HepG2 (cell line): Measurements from ENCODE around the gene ATXN1L. TPM values are rescaled to one million over a fixed set of nuclear protein-coding genes. Genes with fewer than 3 reads are reported as not detected.

ENCODE experiments used
- ATAC-seq: fragments of 200-7000 bp; cut with Tn5 transposase; 3 replicates; pipeline ENCODE4 v1.9.1; 2020; ENCODE audit warnings: mild to moderate bottlenecking, moderate library complexity
- BruUV-seq: library from RNA; stranded (reverse); fragments of 400-500 nt; replicated peaks from 2 replicates; lab custom pipeline; 2021; lab: Mats Ljungman, UMichigan
- CTCF ChIA-PET: fragments of 300-600 bp; formaldehyde crosslinking; extraction: SDS; loops from one replicate; lab custom pipeline; 2021; ENCODE audit warnings: low total read pairs, inconsistent platforms, low intra/inter-chr PET ratio; lab: Yijun Ruan, JAX
- POLR2A ChIA-PET: fragments of 350-600 bp; sonication (Branson Sonifier 250); formaldehyde crosslinking; loops from one replicate; lab custom pipeline; 2020; ENCODE audit warnings: antibody characterized with exemption, inconsistent platforms; lab: Yijun Ruan, JAX
- DNase-seq: peaks from one replicate; pipeline ENCODE4 v3.0.0-alpha.2; 2015; ENCODE audit warnings: low spot score
- FAIRE-seq: peaks from 3 replicates; lab custom pipeline; 2011; peaks lifted over from hg19 to GRCh38; lab: Jason Lieb, UNC
- H2AFZ ChIP-seq: one replicate; pipeline ENCODE4 v1.6.1; 2011; ENCODE audit warnings: low read length, inconsistent platforms
- H3K27ac ChIP-seq: fragments of 300-600 bp; 3 replicates; pipeline ENCODE4 v1.8.0; 2011; ENCODE audit warnings: mixed run types, mild to moderate bottlenecking, mixed read lengths, low read length, inconsistent platforms; ENCODE audit not compliant: insufficient read depth; ENCODE audit errors: extremely low read length
- H3K27me3 ChIP-seq, 2 experiments: fragments of 200-600 bp in 1 of 2; 2 replicates in 1 of 2; 3 replicates in 1 of 2; pipeline versions ENCODE4 v1.6.0 to v1.8.0; 2011; ENCODE audit warnings: low read length in 2 of 2, mild to moderate bottlenecking in 2 of 2, moderate library complexity in 2 of 2, inconsistent platforms in 1 of 2; ENCODE audit not compliant: insufficient read depth in 2 of 2, control insufficient read depth in 1 of 2
- H3K36me3 ChIP-seq, 2 experiments: fragments of 200-600 bp in 1 of 2; replicated peaks in 1 of 2; 2 replicates in 1 of 2; 3 replicates in 1 of 2; pipeline versions ENCODE4 v1.5.1 to v1.8.0; 2011; ENCODE audit warnings: low read length in 2 of 2, inconsistent platforms in 1 of 2; ENCODE audit not compliant: insufficient read depth in 2 of 2, control insufficient read depth in 1 of 2
- H3K4me1 ChIP-seq: 2 replicates; pipeline ENCODE4 v1.5.1; 2012; ENCODE audit warnings: low read length, inconsistent platforms; ENCODE audit not compliant: insufficient read depth
- H3K4me2 ChIP-seq: 2 replicates; pipeline ENCODE4 v1.6.0; 2011; ENCODE audit warnings: low read depth, low read length, inconsistent platforms
- H3K4me3 ChIP-seq, 3 experiments: fragments of 200-600 bp in 1 of 3; sonication (generic), shearing (Covaris generic) in 1 of 3; replicated peaks in 1 of 3; 2 replicates each; pipeline ENCODE4 v1.5.1; 2011 to 2016; ENCODE audit warnings: low read length in 3 of 3, inconsistent platforms in 2 of 3, low read depth in 2 of 3, mild to moderate bottlenecking in 2 of 3, control low read depth in 1 of 3, mixed read lengths in 1 of 3; ENCODE audit not compliant: insufficient read depth in 1 of 3
- H3K79me2 ChIP-seq: one replicate; pipeline ENCODE4 v1.6.1; 2011; ENCODE audit warnings: low read length, inconsistent platforms; ENCODE audit not compliant: insufficient read depth
- H3K9ac ChIP-seq: 2 replicates; pipeline ENCODE4 v1.6.0; 2011; ENCODE audit warnings: mild to moderate bottlenecking, low read depth, low read length, inconsistent platforms; ENCODE audit not compliant: insufficient read depth
- H3K9me3 ChIP-seq: 2 replicates; pipeline ENCODE4 v1.5.1; 2012; ENCODE audit warnings: mild to moderate bottlenecking, low read length
- H4K20me1 ChIP-seq: 2 replicates; pipeline ENCODE4 v1.6.0; 2011; ENCODE audit warnings: inconsistent platforms, mild to moderate bottlenecking, low read length, moderate library complexity; ENCODE audit not compliant: insufficient read depth
- BORCS8-MEF2B ChIP-seq: sonication (generic); formaldehyde crosslinking; IDR thresholded peaks from 2 replicates; pipeline ENCODE4 v1.8.0; 2022; ENCODE audit warnings: mild to moderate bottlenecking, missing genetic modification reagents
- GMEB2 ChIP-seq: IDR thresholded peaks from 2 replicates; pipeline ENCODE4 v1.6.1; 2016; ENCODE audit warnings: missing biosample characterization, missing genetic modification reagents, low read depth
- NFIC ChIP-seq: IDR thresholded peaks from 2 replicates; pipeline ENCODE4 v1.6.1; 2012; ENCODE audit warnings: mild to moderate bottlenecking, low read length, inconsistent platforms
- RCOR2 ChIP-seq: IDR thresholded peaks from 2 replicates; pipeline ENCODE4 v1.6.1; 2016; ENCODE audit warnings: missing biosample characterization, missing genetic modification reagents
- RFXAP ChIP-seq: sonication (generic); formaldehyde crosslinking; IDR thresholded peaks from 2 replicates; pipeline ENCODE4 v1.4.0; 2020; ENCODE audit warnings: missing genetic modification reagents, borderline replicate concordance
- TBX3 ChIP-seq: fragments of 450-650 bp; IDR thresholded peaks from 2 replicates; pipeline ENCODE4 v1.6.1; 2017; ENCODE audit warnings: antibody characterized with exemption, mild to moderate bottlenecking, inconsistent platforms, borderline replicate concordance
- ZNF235 ChIP-seq: sonication (generic); formaldehyde crosslinking; IDR thresholded peaks from 2 replicates; pipeline ENCODE4 v1.8.1; 2023; ENCODE audit warnings: mild to moderate bottlenecking, missing genetic modification reagents, borderline replicate concordance
- ZNF337 ChIP-seq: sonication (generic); formaldehyde crosslinking; IDR thresholded peaks from 2 replicates; pipeline ENCODE4 v1.5.1; 2020; ENCODE audit warnings: missing genetic modification reagents, low read depth, mild to moderate bottlenecking, borderline replicate concordance
- ZNF33B ChIP-seq: sonication (generic); formaldehyde crosslinking; IDR thresholded peaks from 2 replicates; pipeline ENCODE4 v1.5.1; 2020; ENCODE audit warnings: mild to moderate bottlenecking, missing genetic modification reagents
- ZNF737 ChIP-seq: sonication (generic); formaldehyde crosslinking; IDR thresholded peaks from 2 replicates; pipeline ENCODE4 v1.5.0; 2020; ENCODE audit warnings: missing genetic modification reagents, mild to moderate bottlenecking, borderline replicate concordance
- WGBS: methylation state at CpG from one replicate; pipeline ENCODE4 v1.1.6; 2017; ENCODE audit warnings: low lambda C conversion rate; 5-methylcytosine and 5-hydroxymethylcytosine counted together
- in situ Hi-C: cut with HindIII; loops from 2 replicates; pipeline ENCODE4 v1.10.0; 2017; ENCODE audit warnings: low pct_unique_long_range_greater_than_20kb; ENCODE audit not compliant: extremely low pct_ligation_motif_present
- intact Hi-C: fragments of 100-400 bp; cut with micrococcal nuclease; formaldehyde crosslinking; loops from one replicate; pipeline ENCODE4 v1.10.0; 2022; ENCODE audit not compliant: unreplicated experiment
- polyA plus RNA-seq, 8 experiments: library from polyadenylated mRNA; depleted of rRNA in 3 of 8; stranded (reverse) in 7 of 8; unstranded in 1 of 8; fragments of >200 nt; fragmentation: Illumina TruSeq in 4 of 8; extraction: Trizol in 4 of 8; gene quantifications; 2 replicates each; pipeline versions ENCODE4 v1.2.1 to v1.2.3, GENCODE V29; 2011 to 2016; ENCODE audit warnings: low read depth in 4 of 8, missing spikeins in 1 of 8, mixed read lengths in 1 of 8; ENCODE audit not compliant: insufficient read depth in 1 of 8
- total RNA-seq, 5 experiments: library from RNA; depleted of rRNA; stranded (reverse); fragments of >200 nt; fragmentation: Illumina TruSeq; extraction: Trizol; gene quantifications; 2 replicates each; pipeline ENCODE4 v1.2.3, GENCODE V29; 2016; ENCODE audit warnings: low read depth in 1 of 5
- TF ChIP-seq, protein P1 (sequence below): sonication (generic); formaldehyde crosslinking; IDR thresholded peaks from 2 replicates; pipeline ENCODE4 v1.4.0; 2020; ENCODE audit warnings: low read depth, missing genetic modification reagents
- TF ChIP-seq, protein P2 (sequence below): sonication (generic); formaldehyde crosslinking; IDR thresholded peaks from 2 replicates; pipeline ENCODE4 v1.4.0; 2020; ENCODE audit warnings: missing genetic modification reagents, borderline replicate concordance
- TF ChIP-seq, protein P3 (sequence below): sonication (generic); formaldehyde crosslinking; IDR thresholded peaks from 2 replicates; pipeline ENCODE4 v1.4.0; 2020; ENCODE audit warnings: mild to moderate bottlenecking, missing genetic modification reagents

ATXN1L gene
- total and polyA plus RNA-seq, 2 of the 13 experiments (the other 11 are each of a cell fraction or from before 2014, with no cell fraction given): 20.0 to 22.4 TPM

GRCh38 chr16:71869089-71869488 lies 23.3 kb downstream of the ATXN1L start (continued):
- no peak for TF ChIP-seq GMEB2 (CRISPR knock-in tag)

- no peak for DNase-seq
- Histone ChIP-seq H3K4me1 (no peaks in the 10 kb centered on the region), H3K9me3 (no peaks in the 10 kb centered on the region), H3K79me2 (no peaks in the 10 kb centered on the region), H4K20me1 (no peaks in the 10 kb centered on the region), H3K9ac (no peak overlapping the region), H3K27me3 (no peaks in the 10 kb centered on the region), H2AFZ (no peak overlapping the region), H3K27ac (no peak overlapping the region), H3K4me2 (no peak overlapping the region), H3K4me3 (no peak overlapping the region), H3K36me3 (peaks cover 7 to 22% of the 10 kb centered on the region in 2 experiments)
- WGBS: 97% methylated on average over 2 of the region's 2 CpGs
- ChIA-PET POLR2A (no interaction called here), CTCF (no interaction called here)
- no peak for ATAC-seq
- intact Hi-C loops: no loop called here
- FAIRE-seq: no peak
- in situ Hi-C loops: no loop called here
- no TSS peak for BruUV-seq
- TF ChIP-seq RFXAP: no peak
- TF ChIP-seq, protein P1, sequence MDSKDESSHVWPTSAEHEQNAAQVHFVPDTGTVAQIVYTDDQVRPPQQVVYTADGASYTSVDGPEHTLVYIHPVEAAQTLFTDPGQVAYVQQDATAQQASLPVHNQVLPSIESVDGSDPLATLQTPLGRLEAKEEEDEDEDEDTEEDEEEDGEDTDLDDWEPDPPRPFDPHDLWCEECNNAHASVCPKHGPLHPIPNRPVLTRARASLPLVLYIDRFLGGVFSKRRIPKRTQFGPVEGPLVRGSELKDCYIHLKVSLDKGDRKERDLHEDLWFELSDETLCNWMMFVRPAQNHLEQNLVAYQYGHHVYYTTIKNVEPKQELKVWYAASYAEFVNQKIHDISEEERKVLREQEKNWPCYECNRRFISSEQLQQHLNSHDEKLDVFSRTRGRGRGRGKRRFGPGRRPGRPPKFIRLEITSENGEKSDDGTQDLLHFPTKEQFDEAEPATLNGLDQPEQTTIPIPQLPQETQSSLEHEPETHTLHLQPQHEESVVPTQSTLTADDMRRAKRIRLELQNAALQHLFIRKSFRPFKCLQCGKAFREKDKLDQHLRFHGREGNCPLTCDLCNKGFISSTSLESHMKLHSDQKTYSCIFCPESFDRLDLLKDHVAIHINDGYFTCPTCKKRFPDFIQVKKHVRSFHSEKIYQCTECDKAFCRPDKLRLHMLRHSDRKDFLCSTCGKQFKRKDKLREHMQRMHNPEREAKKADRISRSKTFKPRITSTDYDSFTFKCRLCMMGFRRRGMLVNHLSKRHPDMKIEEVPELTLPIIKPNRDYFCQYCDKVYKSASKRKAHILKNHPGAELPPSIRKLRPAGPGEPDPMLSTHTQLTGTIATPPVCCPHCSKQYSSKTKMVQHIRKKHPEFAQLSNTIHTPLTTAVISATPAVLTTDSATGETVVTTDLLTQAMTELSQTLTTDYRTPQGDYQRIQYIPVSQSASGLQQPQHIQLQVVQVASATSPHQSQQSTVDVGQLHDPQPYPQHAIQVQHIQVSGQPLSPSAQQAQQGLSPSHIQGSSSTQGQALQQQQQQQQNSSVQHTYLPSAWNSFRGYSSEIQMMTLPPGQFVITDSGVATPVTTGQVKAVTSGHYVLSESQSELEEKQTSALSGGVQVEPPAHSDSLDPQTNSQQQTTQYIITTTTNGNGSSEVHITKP (CRISPR knock-in tag): no peak
- TF ChIP-seq ZNF737 (CRISPR knock-in tag): no peak
- TF ChIP-seq RCOR2: no peak
- no peak for TF ChIP-seq NFIC
- TF ChIP-seq, protein P2, sequence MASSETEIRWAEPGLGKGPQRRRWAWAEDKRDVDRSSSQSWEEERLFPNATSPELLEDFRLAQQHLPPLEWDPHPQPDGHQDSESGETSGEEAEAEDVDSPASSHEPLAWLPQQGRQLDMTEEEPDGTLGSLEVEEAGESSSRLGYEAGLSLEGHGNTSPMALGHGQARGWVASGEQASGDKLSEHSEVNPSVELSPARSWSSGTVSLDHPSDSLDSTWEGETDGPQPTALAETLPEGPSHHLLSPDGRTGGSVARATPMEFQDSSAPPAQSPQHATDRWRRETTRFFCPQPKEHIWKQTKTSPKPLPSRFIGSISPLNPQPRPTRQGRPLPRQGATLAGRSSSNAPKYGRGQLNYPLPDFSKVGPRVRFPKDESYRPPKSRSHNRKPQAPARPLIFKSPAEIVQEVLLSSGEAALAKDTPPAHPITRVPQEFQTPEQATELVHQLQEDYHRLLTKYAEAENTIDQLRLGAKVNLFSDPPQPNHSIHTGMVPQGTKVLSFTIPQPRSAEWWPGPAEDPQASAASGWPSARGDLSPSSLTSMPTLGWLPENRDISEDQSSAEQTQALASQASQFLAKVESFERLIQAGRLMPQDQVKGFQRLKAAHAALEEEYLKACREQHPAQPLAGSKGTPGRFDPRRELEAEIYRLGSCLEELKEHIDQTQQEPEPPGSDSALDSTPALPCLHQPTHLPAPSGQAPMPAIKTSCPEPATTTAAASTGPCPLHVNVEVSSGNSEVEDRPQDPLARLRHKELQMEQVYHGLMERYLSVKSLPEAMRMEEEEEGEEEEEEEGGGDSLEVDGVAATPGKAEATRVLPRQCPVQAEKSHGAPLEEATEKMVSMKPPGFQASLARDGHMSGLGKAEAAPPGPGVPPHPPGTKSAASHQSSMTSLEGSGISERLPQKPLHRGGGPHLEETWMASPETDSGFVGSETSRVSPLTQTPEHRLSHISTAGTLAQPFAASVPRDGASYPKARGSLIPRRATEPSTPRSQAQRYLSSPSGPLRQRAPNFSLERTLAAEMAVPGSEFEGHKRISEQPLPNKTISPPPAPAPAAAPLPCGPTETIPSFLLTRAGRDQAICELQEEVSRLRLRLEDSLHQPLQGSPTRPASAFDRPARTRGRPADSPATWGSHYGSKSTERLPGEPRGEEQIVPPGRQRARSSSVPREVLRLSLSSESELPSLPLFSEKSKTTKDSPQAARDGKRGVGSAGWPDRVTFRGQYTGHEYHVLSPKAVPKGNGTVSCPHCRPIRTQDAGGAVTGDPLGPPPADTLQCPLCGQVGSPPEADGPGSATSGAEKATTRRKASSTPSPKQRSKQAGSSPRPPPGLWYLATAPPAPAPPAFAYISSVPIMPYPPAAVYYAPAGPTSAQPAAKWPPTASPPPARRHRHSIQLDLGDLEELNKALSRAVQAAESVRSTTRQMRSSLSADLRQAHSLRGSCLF (CRISPR knock-in tag): no peak
- no peak for TF ChIP-seq ZNF33B
- no peak for TF ChIP-seq ZNF337 (CRISPR knock-in tag)
- TF ChIP-seq BORCS8-MEF2B (CRISPR knock-in tag): no peak
- TF ChIP-seq, protein P3, sequence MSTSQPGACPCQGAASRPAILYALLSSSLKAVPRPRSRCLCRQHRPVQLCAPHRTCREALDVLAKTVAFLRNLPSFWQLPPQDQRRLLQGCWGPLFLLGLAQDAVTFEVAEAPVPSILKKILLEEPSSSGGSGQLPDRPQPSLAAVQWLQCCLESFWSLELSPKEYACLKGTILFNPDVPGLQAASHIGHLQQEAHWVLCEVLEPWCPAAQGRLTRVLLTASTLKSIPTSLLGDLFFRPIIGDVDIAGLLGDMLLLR: no peak
- TF ChIP-seq TBX3: no peak
- no peak for TF ChIP-seq ZNF235
Measured at GRCh38 chr16:71870818-71871217, 25.0 kb downstream of the ATXN1L start.
